ENCODE results near the gene NKTR. TPM values are rescaled to one million over a fixed set of nuclear protein-coding genes. Genes with fewer than 3 reads are reported as not detected.

The NKTR gene
- total RNA-seq, 1 experiment from 2014 or later: 15.5 TPM

GRCh38 chr3:42681361-42682038, 81.0 kb downstream of the NKTR start:
- DNase-seq (ENCODE audit: low read depth): no peak

GRCh38 chr3:42682301-42683070, 82.0 kb downstream of the NKTR start:
- no peak for DNase-seq (ENCODE audit: low read depth)

GRCh38 chr3:42683875-42684598, 83.6 kb downstream of the NKTR start:
- DNase-seq (ENCODE audit: low read depth): peak; percentile 87

- no peak for DNase-seq (ENCODE audit: low read depth)
Observed at GRCh38 chr3:42684632-42685362, 84.3 kb downstream of the NKTR start.

GRCh38 chr3:42685363-42685881, 84.9 kb downstream of the NKTR start, which contains the start of gene KLHL40:
TSS of gene KLHL40 (plus strand) at chr3:42685537. CDS start at chr3:42685619, 82 bp downstream.
- no peak for DNase-seq (ENCODE audit: low read depth)

- no peak for DNase-seq (ENCODE audit: low read depth)
Observed at GRCh38 chr3:42685891-42686820, 85.7 kb downstream of the NKTR start.

- no peak for DNase-seq (ENCODE audit: low read depth)
Observed at GRCh38 chr3:42686832-42687650, 86.6 kb downstream of the NKTR start.

- DNase-seq (ENCODE audit: low read depth): no peak
Observed at GRCh38 chr3:42688016-42688415, 87.5 kb downstream of the NKTR start.

- no peak for DNase-seq (ENCODE audit: low read depth)
Observed at GRCh38 chr3:42688487-42689420, 88.3 kb downstream of the NKTR start.

- no peak for DNase-seq (ENCODE audit: low read depth)
Observed at GRCh38 chr3:42689421-42690014, 89.0 kb downstream of the NKTR start.

- DNase-seq (ENCODE audit: low read depth): no peak
Observed at GRCh38 chr3:42690191-42690590, 89.7 kb downstream of the NKTR start.

GRCh38 chr3:42690766-42691680, 90.5 kb downstream of the NKTR start:
- no peak for DNase-seq (ENCODE audit: low read depth)

- DNase-seq (ENCODE audit: low read depth): no peak
Observed at GRCh38 chr3:42691816-42692666, 91.6 kb downstream of the NKTR start.

GRCh38 chr3:42692667-42693529, 92.4 kb downstream of the NKTR start:
- no peak for DNase-seq (ENCODE audit: low read depth)

- DNase-seq (ENCODE audit: low read depth): no peak
Observed at GRCh38 chr3:42693530-42693930, 93.0 kb downstream of the NKTR start.

All from Daoy (cell line).